Ovary (tissue), 3 donors: Measurements from ENCODE around the gene CHMP4B.

Source experiments
- CTCF ChIP-seq, 3 donors: fragments of 450-650 bp in 2 of 3; fragments of 200-600 bp in 1 of 3; IDR thresholded peaks; one replicate each; pipeline versions ENCODE4 v1.5.1 to v1.8.0; 2016 to 2022; ENCODE audit warnings: antibody characterized with exemption in 3 of 3, mild to moderate bottlenecking in 1 of 3
- EP300 ChIP-seq: sonication (generic); formaldehyde crosslinking; IDR thresholded peaks from one replicate; pipeline ENCODE4 v1.6.1; 2017; ENCODE audit warnings: antibody characterized with exemption
- POLR2A ChIP-seq: fragments of 450-650 bp; IDR thresholded peaks from one replicate; pipeline ENCODE4 v1.6.1; 2017; ENCODE audit warnings: antibody characterized with exemption, mild to moderate bottlenecking, moderate library complexity
- donor health status: DM: no; HTN: no; CAD: no.

DNA sequence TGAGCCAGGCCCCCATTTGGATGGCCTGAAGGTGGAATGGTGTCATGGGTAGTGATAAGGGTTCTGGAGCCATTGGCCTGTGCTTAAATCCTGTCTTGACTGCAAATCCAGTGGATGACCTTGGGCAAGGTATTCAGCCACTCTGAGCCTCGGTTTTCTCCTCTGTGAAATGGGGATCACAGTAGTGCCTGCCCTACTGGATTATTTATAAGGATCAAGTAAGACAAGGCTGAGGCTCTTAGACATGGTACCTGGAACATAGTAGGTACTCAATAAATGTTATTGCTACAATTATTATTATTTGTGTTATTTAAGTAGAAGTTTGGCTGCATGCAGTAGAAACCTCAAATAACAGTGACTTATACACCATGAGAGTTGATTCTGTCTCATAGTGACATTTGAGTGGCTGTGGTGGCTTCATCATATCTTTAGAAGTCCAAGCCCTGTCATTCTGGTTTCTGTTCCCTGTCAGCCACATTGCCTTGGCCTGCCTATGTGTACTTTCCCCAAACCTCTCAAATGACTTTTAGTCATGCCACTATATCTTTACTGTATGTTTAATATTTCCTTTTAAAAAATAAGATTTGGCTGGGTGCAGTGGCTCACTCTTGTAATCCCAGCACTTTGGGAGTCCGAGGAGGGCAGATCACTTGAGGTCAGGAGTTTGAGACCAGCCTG is 37.6 kb upstream of the CHMP4B start:
- TF ChIP-seq EP300, result no peak
- TF ChIP-seq CTCF (IDR thresholded peaks at IDR 0.05), result no peak
- TF ChIP-seq POLR2A, result no peak
